GM19035 (cell line): Measurements from ENCODE around the gene YWHAE.
"Not testable (repeated sequence)": the region's sequence is repeated elsewhere in the genome, so short reads cannot be mapped to it uniquely, and the experiment has no call there.

Experiments used
- ATAC-seq: cut with Tn5 transposase; IDR thresholded peaks from one replicate; pipeline ENCODE4 v1.9.1; 2021; ENCODE audit not compliant: unreplicated experiment

The YWHAE gene

GRCh38 chr17:1399679-1400512 is at the start of gene YWHAE:
Gene YWHAE (minus strand): TSS chr17:1400222. CDS start chr17:1400110, 112 bp downstream.
- ATAC-seq: peak; percentile 93

DNA sequence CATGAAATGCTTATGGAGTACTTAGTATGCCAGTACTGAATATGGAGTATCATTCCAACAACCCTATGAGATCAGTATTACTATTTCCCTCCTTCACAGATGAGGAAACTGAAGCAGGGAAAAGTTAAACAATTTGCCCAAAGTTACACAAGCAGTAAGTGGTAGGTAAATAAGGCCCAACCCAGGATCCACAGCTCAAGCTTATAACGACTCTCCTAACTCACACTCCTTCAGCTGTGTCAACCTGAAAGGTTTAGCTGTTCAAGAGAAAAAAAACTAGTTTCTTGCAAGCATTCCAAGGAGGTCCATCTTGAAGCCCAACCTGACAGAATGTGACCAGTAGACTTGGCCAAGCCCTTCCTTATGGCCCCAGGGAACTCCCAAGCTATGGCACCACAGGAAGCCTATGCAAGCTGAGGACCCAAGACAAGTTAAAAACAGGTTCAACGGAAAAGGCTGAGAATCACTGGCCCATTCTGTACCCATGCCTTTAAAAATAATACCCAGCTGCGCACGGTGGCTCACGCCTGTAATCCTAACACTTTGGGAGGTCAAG is 49.5 kb upstream of the YWHAE start:
- ATAC-seq: no peak

DNA sequence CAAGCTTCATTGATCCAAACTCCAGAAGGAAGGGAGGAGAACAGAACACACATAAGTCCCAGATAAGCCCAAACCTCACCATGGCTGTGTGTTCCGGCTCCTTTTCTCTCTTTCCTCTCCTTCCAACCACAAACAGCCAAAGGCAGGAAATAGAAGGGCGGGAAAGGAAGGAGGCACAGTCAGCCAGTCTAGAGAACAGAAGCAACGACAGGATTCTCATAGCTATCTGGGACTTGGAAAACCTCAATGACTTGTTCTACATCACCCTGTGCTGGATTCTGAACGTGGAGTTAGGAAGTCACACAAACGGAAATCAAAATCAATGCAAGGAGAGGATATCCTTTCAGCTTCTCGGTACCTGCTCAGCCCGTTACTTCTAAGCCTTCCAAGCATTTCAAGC is 47.0 kb upstream of the YWHAE start:
- ATAC-seq: no peak

DNA sequence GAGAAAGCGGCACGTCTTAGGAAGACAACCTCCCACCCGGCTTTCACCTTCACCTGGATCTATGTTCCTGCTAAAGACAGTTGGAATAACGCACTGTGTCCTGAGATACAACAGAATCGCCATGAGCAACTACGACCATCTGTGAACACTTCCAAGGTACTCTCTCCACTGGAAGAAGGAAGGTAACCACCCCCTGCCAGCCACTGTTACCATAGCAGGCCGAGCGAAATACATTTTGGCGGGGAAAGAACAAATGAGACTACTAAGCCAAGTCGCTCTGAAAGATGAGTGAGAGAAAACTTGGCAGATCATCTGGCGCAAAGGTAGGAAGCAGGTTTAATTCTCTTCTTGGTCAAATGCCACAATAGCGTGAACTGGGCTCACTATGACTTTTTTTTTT is 46.2 kb upstream of the YWHAE start:
- no peak for ATAC-seq

DNA sequence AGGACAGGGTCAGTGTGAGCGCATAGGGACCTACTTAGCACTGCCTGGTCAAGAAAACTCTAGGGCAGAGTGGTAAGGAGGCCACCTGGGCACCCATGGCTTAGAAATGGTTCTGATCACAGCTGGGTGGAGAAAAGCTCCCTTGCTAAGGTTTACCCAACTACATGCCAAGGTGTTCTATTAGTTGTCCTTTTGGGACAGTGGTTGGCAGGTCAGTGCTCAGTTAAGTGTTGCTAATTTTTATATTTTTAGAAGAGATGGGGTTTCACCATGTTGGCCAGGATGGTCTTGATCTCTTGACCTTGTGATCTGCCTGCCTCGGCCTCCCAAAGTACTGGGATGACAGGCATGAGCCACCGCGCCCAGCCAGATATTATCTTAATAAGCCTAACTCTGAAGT is 45.7 kb upstream of the YWHAE start:
- ATAC-seq: not testable (repeated sequence)

GRCh38 chr17:1442721-1443120 is 42.7 kb upstream of the YWHAE start:
- not testable (repeated sequence) for ATAC-seq

DNA sequence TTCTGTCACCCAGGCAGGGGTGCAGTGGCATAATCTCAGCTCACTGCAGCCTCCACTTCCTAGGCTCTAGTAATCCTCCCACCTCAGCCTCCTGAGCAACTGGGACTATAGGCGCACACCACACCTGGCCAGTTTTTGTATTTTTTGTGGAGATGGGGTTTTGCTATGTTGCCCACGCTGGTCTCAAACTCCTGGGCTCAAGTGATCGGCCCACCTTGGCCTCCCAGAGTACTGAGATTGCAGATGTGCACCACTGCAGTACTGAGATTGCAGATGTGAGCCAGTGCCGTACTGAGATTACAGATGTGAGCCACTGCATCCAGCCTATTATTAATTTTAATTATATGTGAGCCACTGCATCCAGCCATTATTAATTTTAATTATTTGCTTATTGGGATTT is 42.2 kb upstream of the YWHAE start:
- no peak for ATAC-seq

DNA sequence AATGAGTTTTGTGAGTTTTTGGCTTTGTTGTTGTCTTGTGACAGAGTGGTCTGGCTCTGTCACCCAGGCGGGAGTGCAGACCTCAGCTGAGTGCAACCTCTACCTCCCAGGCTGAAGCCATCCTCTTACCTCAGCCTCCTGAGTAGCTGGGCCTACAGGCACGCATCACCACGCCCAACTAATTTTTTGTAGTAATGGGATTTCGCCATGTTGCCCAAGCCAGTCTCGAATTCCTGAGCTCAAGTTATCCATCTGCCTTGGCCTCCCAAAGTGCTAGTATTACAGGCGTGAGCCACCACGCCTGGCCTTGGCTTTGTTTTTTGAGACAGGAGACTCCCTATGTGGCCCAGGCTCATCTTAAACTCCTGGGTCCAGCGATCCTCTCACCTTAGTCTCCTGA is 40.9 kb upstream of the YWHAE start:
- ATAC-seq: no peak

GRCh38 chr17:1438593-1439083 is 38.6 kb upstream of the YWHAE start:
- ATAC-seq: no peak

DNA sequence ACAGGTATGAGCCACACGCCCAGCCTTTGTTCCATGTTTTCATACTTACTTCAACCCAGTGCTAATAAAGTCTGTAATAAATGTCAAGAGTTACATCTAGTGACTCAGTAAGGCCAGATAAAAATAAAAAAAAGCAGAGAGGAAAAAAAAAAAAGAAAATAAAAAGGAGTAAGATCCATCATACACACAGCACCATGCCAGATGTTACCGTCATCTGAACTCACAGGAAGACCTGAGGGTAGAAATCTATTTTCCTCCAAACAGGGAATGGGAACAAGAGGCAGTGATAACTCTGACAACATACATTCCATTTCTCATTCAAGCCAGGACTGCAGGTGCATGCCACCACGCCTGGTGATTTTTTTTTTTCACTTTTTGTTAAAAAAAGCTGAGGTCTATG is 35.3 kb upstream of the YWHAE start:
- no peak for ATAC-seq

DNA sequence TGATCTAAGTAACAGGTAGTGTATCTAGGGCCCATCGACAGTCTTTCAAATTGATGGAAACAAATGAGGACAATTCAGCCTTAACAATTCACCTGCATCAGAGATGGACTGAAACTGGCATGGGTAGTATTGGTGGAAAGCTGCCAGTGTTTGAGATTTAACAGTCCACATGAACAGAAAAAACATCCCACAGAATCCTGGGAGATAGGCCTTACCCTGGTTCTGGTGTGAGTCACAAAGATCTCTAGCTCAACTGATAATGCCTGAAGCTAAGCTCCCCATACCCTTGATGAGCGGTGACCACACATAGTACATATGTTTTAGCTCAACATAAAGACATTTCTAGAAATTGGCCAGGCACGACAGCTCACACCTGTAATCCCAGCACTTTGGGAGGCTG is 34.1 kb upstream of the YWHAE start:
- ATAC-seq: no peak

GRCh38 chr17:1431631-1432104 is 31.6 kb upstream of the YWHAE start:
- ATAC-seq: no peak

GRCh38 chr17:1423456-1424135 is 23.6 kb upstream of the YWHAE start:
- ATAC-seq: no peak

DNA sequence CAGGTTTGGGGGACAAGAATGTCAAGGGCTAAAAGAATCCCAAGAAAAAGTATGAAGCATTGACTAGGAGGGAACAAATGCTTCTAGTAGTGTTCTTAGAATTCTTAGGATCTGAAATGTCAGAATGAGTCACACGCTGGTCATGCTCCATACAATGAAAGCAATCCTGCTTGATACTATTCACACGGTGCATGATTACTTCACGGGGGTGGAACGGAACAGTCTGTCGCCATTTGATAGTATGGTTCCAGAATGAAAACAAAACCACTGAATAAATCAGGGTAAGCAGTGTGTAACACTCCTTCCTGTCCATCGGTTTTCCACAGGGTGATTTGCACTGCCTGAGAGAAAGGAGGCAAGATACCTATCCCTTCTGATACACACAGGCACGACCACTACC is 22.9 kb upstream of the YWHAE start:
- ATAC-seq: no peak

DNA sequence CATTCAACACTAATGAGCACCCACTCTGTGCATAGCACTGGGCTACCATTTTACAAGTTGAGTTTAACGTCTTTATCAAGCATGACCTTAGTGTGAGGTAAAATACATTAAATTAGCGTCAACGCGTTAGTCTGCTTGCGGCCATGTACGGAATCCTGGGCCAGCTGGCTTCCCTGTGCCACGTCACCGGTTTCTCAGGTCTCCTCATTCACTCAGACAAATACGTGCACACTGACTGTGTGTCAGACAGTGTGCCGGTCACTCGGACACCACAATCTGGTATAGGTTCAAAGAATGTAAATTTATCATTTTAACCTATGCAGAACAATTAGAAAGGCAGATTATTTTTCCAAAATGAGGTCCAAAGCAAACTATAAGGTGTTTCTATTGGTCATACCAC is 21.4 kb upstream of the YWHAE start:
- ATAC-seq: no peak

DNA sequence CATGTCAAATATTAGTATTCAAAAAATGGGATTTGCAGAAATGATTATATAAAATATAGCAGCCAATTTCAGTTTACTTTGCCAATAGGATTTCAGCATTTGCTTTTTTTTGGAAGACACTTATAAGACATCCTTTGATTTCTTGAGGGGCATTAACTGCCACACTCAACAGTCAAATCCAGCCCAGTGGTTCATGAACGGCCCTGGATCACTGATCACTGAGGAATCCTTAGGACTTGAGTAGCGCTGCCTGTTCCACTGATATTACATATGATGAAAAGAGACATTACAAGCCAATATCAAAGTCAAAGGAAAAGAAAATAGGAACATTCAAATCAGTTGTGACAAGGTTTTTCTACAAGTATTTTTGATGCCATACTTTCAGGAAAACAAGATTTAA is 21.0 kb upstream of the YWHAE start:
- no peak for ATAC-seq

GRCh38 chr17:1420163-1420562 is 20.1 kb upstream of the YWHAE start:
- no peak for ATAC-seq

GRCh38 chr17:1418476-1418875 is 18.5 kb upstream of the YWHAE start:
- ATAC-seq: not testable (repeated sequence)

DNA sequence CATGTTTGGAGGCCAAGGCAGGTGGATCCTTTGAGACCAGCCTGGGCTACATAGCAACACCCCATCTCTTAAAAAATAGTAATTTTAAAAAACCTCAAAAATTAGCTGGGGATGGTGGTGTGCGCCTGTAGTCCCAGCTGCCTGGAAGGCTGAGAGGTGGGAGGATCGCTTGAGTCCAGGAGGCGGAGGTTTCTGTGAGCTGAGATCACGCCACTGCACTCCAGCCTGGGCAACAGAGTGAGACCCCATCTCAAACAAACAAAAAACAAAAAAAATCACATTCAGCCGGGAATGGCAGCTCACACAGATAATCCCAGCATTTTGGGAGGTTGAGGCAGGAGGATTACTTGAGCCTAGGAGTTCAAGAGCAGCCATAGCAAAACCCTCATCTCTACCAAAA is 16.4 kb upstream of the YWHAE start:
- no peak for ATAC-seq

GRCh38 chr17:1414634-1415033 is 14.6 kb upstream of the YWHAE start:
- ATAC-seq: no peak

- ATAC-seq: no peak
Measured at GRCh38 chr17:1414001-1414574, 14.1 kb upstream of the YWHAE start.
